OCI-LY7 (cell line): ENCODE data around the gene PIEZO1. TPM values are rescaled to one million over a fixed set of nuclear protein-coding genes. Genes with fewer than 3 reads are reported as not detected.

Experiments used
- BruUV-seq: library from RNA; stranded (reverse); fragments of 400-500 nt; replicated peaks from 2 replicates; lab custom pipeline; 2021; lab: Mats Ljungman, UMichigan
- CTCF ChIA-PET: fragments of 300-600 bp; sonication (Branson Sonifier 250); formaldehyde crosslinking; loops from one replicate; lab custom pipeline; 2022; ENCODE audit warnings: antibody characterized with exemption; ENCODE audit not compliant: unreplicated experiment; lab: Charles Lee
- POLR2A ChIA-PET: fragments of 300-600 bp; sonication (Branson Sonifier 250); formaldehyde crosslinking; loops from one replicate; lab custom pipeline; 2022; ENCODE audit warnings: antibody characterized with exemption; lab: Charles Lee
- DNase-seq: peaks from one replicate; pipeline ENCODE4 v3.0.0-alpha.2; 2015; ENCODE audit warnings: low spot score
- H2AFZ ChIP-seq: fragments of 200-600 bp; sonication (generic), shearing (Covaris generic); 2 replicates; pipeline ENCODE4 v1.6.1; 2014; ENCODE audit warnings: mild to moderate bottlenecking, antibody characterized with exemption, low read length, moderate library complexity
- H3K27ac ChIP-seq: fragments of 200-600 bp; sonication (generic); 2 replicates; pipeline ENCODE4 v1.5.1; 2014; ENCODE audit warnings: mixed run types, low read depth, mild to moderate bottlenecking, moderate library complexity, low read length, inconsistent platforms; ENCODE audit not compliant: poor library complexity, severe bottlenecking
- H3K36me3 ChIP-seq: fragments of 200-600 bp; sonication (generic); 2 replicates; pipeline ENCODE4 v1.6.1; 2014; ENCODE audit warnings: mild to moderate bottlenecking, antibody characterized with exemption, low read length, moderate library complexity, mixed read lengths; ENCODE audit not compliant: insufficient read depth
- H3K4me1 ChIP-seq: fragments of 200-600 bp; sonication (generic); 2 replicates; pipeline ENCODE4 v1.5.1; 2014; ENCODE audit warnings: mild to moderate bottlenecking, low read length; ENCODE audit not compliant: insufficient read depth, poor library complexity, severe bottlenecking
- H3K4me2 ChIP-seq: fragments of 200-600 bp; sonication (generic); 2 replicates; pipeline ENCODE4 v1.6.1; 2014; ENCODE audit warnings: mild to moderate bottlenecking, low read length
- H3K4me3 ChIP-seq: fragments of 200-600 bp; sonication (generic); 2 replicates; pipeline ENCODE4 v1.5.1; 2014; ENCODE audit warnings: mild to moderate bottlenecking, low read depth, low read length; ENCODE audit not compliant: poor library complexity, severe bottlenecking
- H3K79me2 ChIP-seq: fragments of 200-600 bp; sonication (generic); 2 replicates; pipeline ENCODE4 v1.6.1; 2016; ENCODE audit warnings: low read depth, mild to moderate bottlenecking, low read length, moderate library complexity, mixed read lengths; ENCODE audit not compliant: insufficient read depth
- H3K9me2 ChIP-seq: fragments of 200-600 bp; sonication (generic); 2 replicates; pipeline ENCODE4 v1.6.1; 2016; ENCODE audit warnings: mild to moderate bottlenecking, low read length, mixed read lengths; ENCODE audit not compliant: insufficient read depth
- H3K9me3 ChIP-seq: fragments of 200-600 bp; sonication (generic); 2 replicates; pipeline ENCODE4 v1.6.1; 2014; ENCODE audit warnings: mild to moderate bottlenecking, mixed run types, low read length, mixed read lengths
- H4K20me1 ChIP-seq: fragments of 200-600 bp; sonication (generic); 2 replicates; pipeline ENCODE4 v1.6.1; 2014; ENCODE audit warnings: mild to moderate bottlenecking, antibody characterized with exemption, low read length, moderate library complexity, mixed read lengths; ENCODE audit not compliant: insufficient read depth
- CTCF ChIP-seq: fragments of 200-600 bp; sonication (generic); conservative IDR thresholded peaks from 2 replicates; pipeline ENCODE4 v1.5.1; 2014; ENCODE audit warnings: mild to moderate bottlenecking, antibody characterized with exemption, low read length, moderate library complexity, mixed read lengths
- EZH2phosphoT487 ChIP-seq: fragments of 200-600 bp; sonication (generic); IDR thresholded peaks from 2 replicates; pipeline ENCODE4 v1.6.1; 2018; ENCODE audit warnings: low read depth, borderline replicate concordance, mild to moderate bottlenecking, mixed run types, antibody characterized with exemption, low read length, moderate library complexity, mixed read lengths
- intact Hi-C: fragments of 100-400 bp; cut with micrococcal nuclease; formaldehyde crosslinking; loops from one replicate; pipeline ENCODE4 v1.10.0; 2022; ENCODE audit not compliant: unreplicated experiment
- total RNA-seq, 2 experiments: library from RNA; depleted of rRNA in 1 of 2; stranded (reverse); fragments of >200 nt in 1 of 2; shearing (Covaris generic) in 1 of 2; gene quantifications; 2 replicates each; pipeline ENCODE4 v1.2.3, GENCODE V29; 2014 to 2022

The PIEZO1 gene
- total RNA-seq, 2 experiments from 2014 or later: 144 to 154 TPM

DNA sequence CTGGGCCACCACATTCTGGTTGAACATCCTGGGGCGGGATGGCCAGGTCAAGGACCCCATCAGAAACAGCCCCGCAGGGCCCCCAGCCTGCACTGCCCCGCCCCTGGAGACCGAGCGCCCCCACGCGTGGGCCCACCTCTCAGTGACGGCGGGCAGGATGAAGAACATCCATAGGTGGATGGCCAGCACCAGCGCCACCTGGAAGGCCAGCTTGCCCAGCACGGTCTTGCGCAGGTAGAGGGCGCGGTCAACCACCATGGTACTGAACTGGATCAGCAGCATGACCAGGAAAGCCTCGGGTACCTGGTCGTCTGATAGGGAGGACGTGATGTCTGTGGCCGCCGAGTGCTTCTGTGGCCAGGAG is 65.1 kb downstream of the PIEZO1 start:
- H3K4me2 ChIP-seq: no peak overlapping the region
- no peaks in the 10 kb centered on the region for H3K79me2 ChIP-seq
- BruUV-seq: no TSS peak
- no peaks in the 10 kb centered on the region for H4K20me1 ChIP-seq
- no peak overlapping the region for H3K4me3 ChIP-seq
- ChIA-PET POLR2A (no interaction called here), CTCF (no interaction called here)
- H3K9me2 ChIP-seq: no peaks in the 10 kb centered on the region
- no peak overlapping the region for H3K27ac ChIP-seq
- no peaks in the 10 kb centered on the region for H3K4me1 ChIP-seq
- intact Hi-C loops: no loop called here
- no peak overlapping the region for H2AFZ ChIP-seq
- H3K9me3 ChIP-seq: no peaks in the 10 kb centered on the region
- peaks cover 97% of the 10 kb centered on the region for H3K36me3 ChIP-seq
- no peak for DNase-seq
- no peak for TF ChIP-seq EZH2phosphoT487
- no peak for TF ChIP-seq CTCF

DNA sequence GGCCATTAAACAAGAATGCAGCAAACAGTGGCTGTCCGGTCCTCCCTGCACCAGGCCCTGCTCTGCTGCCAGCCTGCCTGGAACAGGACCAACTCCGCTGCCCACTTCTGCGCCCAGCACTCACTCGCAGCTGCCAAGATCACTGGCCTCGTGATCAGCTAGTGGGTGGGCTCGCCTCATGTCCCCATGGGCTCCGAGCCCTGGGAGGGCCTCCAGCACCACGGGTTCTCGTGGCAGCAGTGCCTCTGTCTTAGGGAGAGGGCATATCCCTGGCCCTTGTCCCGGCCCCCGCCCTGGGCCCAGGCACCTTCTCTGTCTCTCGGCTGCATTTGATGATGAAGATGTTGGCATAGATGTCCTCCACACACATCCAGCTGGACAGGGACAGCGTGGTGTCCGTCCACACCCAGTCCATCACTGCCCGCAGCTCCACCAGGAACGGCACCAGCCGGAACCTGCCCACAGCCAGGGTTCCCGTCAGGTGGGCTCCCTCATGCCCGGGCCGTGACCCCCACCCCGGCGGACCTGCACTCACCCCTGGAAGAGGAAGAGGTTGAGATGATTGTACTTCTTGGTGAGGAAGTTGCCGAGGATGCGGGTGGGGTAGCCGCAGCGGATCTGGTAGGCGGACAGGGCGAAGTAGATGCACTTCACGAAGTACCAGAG is 65.6 kb downstream of the PIEZO1 start:
- Histone ChIP-seq H3K9me3 (no peaks in the 10 kb centered on the region), H3K9me2 (no peaks in the 10 kb centered on the region), H3K4me1 (no peaks in the 10 kb centered on the region), H3K36me3 (peaks cover 97% of the 10 kb centered on the region), H3K27ac (no peak overlapping the region), H2AFZ (no peak overlapping the region), H3K4me2 (no peak overlapping the region), H3K4me3 (no peak overlapping the region), H3K79me2 (no peaks in the 10 kb centered on the region), H4K20me1 (no peaks in the 10 kb centered on the region)
- intact Hi-C loops: no loop called here
- POLR2A ChIA-PET: no interaction called here
- no peak for DNase-seq
- no TSS peak for BruUV-seq
- CTCF ChIA-PET: no interaction called here
- TF ChIP-seq EZH2phosphoT487 (no peak), CTCF (no peak)

- Histone ChIP-seq H3K9me2 (no peaks in the 10 kb centered on the region), H3K9me3 (no peaks in the 10 kb centered on the region), H2AFZ (no peak overlapping the region), H4K20me1 (no peaks in the 10 kb centered on the region), H3K79me2 (no peaks in the 10 kb centered on the region), H3K4me2 (no peak overlapping the region), H3K4me3 (no peak overlapping the region), H3K27ac (no peak overlapping the region), H3K4me1 (no peaks in the 10 kb centered on the region), H3K36me3 (peaks cover 97% of the 10 kb centered on the region)
- no peak for TF ChIP-seq EZH2phosphoT487
- no peak for TF ChIP-seq CTCF
- BruUV-seq: TSS peak; percentile 59
- ChIA-PET CTCF (no interaction called here), POLR2A (no interaction called here)
- no peak for DNase-seq
- intact Hi-C loops: no loop called here
These were observed 66.8 kb downstream of the PIEZO1 start for GRCh38 chr16:88718178-88718577.
